ENCODE results near the gene FHL1. TPM values are rescaled to one million over a fixed set of nuclear protein-coding genes. Genes with fewer than 3 reads are reported as not detected.
A peak's percentile ranks its signal among the peaks of the same experiment; 100 is the strongest.

FHL1 gene
- polyA plus RNA-seq, 3 donors, result 0.75 to 4.0 (median 0.98) TPM

DNA sequence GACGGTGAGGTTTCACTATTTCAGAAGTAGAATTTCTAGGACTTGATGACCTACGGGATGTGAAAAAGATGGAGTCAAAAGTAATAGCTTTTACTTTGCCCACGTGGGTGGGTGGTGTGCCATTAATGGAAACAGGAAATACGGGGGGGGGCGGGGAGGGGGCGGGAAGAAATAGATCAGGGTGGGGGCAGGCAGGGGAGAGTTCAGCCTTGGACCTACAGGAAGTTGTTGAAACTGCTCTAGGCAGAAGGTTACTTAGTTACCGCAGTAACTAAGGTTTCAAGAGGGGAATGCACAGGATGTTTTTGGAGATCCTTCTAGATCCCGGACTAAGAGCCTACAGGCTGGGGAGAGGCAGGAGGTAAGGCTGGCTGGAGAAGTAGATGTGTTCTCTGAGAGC is 3.6 kb upstream of the FHL1 start:
- TF ChIP-seq, protein P1, sequence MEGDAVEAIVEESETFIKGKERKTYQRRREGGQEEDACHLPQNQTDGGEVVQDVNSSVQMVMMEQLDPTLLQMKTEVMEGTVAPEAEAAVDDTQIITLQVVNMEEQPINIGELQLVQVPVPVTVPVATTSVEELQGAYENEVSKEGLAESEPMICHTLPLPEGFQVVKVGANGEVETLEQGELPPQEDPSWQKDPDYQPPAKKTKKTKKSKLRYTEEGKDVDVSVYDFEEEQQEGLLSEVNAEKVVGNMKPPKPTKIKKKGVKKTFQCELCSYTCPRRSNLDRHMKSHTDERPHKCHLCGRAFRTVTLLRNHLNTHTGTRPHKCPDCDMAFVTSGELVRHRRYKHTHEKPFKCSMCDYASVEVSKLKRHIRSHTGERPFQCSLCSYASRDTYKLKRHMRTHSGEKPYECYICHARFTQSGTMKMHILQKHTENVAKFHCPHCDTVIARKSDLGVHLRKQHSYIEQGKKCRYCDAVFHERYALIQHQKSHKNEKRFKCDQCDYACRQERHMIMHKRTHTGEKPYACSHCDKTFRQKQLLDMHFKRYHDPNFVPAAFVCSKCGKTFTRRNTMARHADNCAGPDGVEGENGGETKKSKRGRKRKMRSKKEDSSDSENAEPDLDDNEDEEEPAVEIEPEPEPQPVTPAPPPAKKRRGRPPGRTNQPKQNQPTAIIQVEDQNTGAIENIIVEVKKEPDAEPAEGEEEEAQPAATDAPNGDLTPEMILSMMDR (IDR thresholded peaks at IDR 0.05), result no peak
- intact Hi-C loops (cut with micrococcal nuclease), result no loop called here
- H3K4me1 ChIP-seq (ENCODE audit: control insufficient read depth in 1 of 2, insufficient read depth in 2 of 2, low read length in 2 of 2), result peaks cover 14 to 24% of the 10 kb centered on the region in 2 donors
- H3K27me3 Mint-ChIP-seq (ENCODE audit: low read depth in 3 of 3), result peaks cover 20 to 36% (median 28%) of the 10 kb centered on the region in 3 donors
- peaks cover 13 to 21% of the 10 kb centered on the region in 2 donors for H3K27me3 ChIP-seq (ENCODE audit: control insufficient read depth in 2 of 2, insufficient read depth in 2 of 2, low read length in 2 of 2)
- no peak overlapping the region for H3K27ac Mint-ChIP-seq
- H3K36me3 Mint-ChIP-seq, result peaks cover 0 to 5% of the 10 kb centered on the region in 2 donors
- H3K4me3 ChIP-seq (replicated peaks in 1 of 3; ENCODE audit: low read depth in 2 of 3, low read length in 3 of 3), result peak overlapping the region in 1 of 3 experiments; percentile 5
- 0% methylated on average over 2 of the region's 8 CpGs for WGBS (ENCODE audit: insufficient coverage)
- peak overlapping the region; percentile 47 to 67 for H3K4me3 Mint-ChIP-seq
- H3K4me2 ChIP-seq (replicated peaks; ENCODE audit: extremely low read depth, low read length, poor library complexity, severe bottlenecking), result no peak overlapping the region
- H4K20me1 ChIP-seq (ENCODE audit: insufficient read depth, low read length), result no peaks in the 10 kb centered on the region
- no peaks in the 10 kb centered on the region for H3K36me3 ChIP-seq (replicated peaks in 1 of 2; ENCODE audit: control insufficient read depth in 1 of 2, insufficient read depth in 2 of 2, low read length in 2 of 2)
- H2AFZ ChIP-seq (ENCODE audit: insufficient read depth, low read depth, low read length, poor library complexity, severe bottlenecking), result no peak overlapping the region
- DNase-seq, result peak in 1 of 3 donors; percentile 4
- H3K9me3 ChIP-seq (replicated peaks in 1 of 2; ENCODE audit: control insufficient read depth in 1 of 2, insufficient read depth in 1 of 2, low read length in 2 of 2), result no peaks in the 10 kb centered on the region
- peaks cover 0 to 14% (median 11%) of the 10 kb centered on the region in 7 donors for H3K9me3 Mint-ChIP-seq
- H3K4me1 Mint-ChIP-seq, result peaks cover 18% of the 10 kb centered on the region
- no peak overlapping the region for H3K9ac ChIP-seq (ENCODE audit: insufficient read depth, low read length, poor library complexity, severe bottlenecking)
- no peak overlapping the region for H3K27ac ChIP-seq (ENCODE audit: low read depth in 1 of 2, low read length in 2 of 2)
- H3K79me2 ChIP-seq (ENCODE audit: insufficient read depth, low read length), result no peaks in the 10 kb centered on the region

DNA sequence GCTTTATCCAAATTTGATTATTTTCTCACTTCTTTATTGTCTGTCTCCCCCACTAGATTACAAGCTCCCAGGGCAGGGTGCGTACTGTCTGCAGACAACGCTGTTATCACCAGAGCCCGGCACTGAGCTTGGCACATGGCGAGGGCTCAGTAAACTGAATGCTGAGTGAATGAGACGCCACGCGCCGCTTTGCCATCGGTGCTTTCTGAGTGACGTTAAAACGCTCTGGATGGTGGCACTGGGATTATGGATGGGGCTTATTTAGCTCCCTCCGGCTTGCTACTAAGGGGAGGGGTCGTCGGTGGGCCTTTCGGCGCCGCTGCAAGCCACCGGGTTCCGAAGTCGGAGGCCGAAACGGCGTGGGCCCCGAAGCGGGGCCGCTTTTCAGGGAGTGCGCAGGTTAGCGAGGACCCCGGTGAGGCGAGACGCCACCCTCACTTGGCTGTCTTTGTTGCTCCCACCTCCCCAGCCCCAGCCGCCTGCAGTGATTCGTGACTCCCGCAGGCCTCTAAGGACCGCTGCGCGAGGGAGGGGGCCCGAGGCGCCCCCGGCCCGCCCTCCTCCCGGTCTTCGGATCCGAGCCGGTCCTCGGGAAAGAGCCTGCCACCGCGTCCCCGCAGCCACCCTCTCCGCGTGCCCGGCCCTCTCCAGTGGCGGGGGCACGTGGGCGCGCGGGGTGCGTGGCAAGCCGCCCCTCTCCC is 569 bp upstream of the FHL1 start:
- TF ChIP-seq, protein P1 (IDR thresholded peaks at IDR 0.05), result no peak
- H3K36me3 Mint-ChIP-seq, result peaks cover 0 to 5% of the 10 kb centered on the region in 2 donors
- H3K4me2 ChIP-seq (replicated peaks; ENCODE audit: extremely low read depth, low read length, poor library complexity, severe bottlenecking), result peak overlapping the region; percentile 73
- peaks cover 14 to 24% of the 10 kb centered on the region in 2 donors for H3K4me1 ChIP-seq (ENCODE audit: control insufficient read depth in 1 of 2, insufficient read depth in 2 of 2, low read length in 2 of 2)
- H3K9me3 Mint-ChIP-seq, result peaks cover 0 to 14% (median 11%) of the 10 kb centered on the region in 7 donors
- peaks cover 18% of the 10 kb centered on the region for H3K4me1 Mint-ChIP-seq
- peak overlapping the region; percentile 29 for H3K9ac ChIP-seq (ENCODE audit: insufficient read depth, low read length, poor library complexity, severe bottlenecking)
- no peaks in the 10 kb centered on the region for H3K79me2 ChIP-seq (ENCODE audit: insufficient read depth, low read length)
- H3K27ac ChIP-seq (ENCODE audit: low read depth in 1 of 2, low read length in 2 of 2), result no peak overlapping the region
- H3K27me3 ChIP-seq (ENCODE audit: control insufficient read depth in 2 of 2, insufficient read depth in 2 of 2, low read length in 2 of 2), result peaks cover 13 to 21% of the 10 kb centered on the region in 2 donors
- DNase-seq, result no peak
- H3K4me3 ChIP-seq (replicated peaks in 1 of 3; ENCODE audit: low read depth in 2 of 3, low read length in 3 of 3), result peak overlapping the region; percentile 24 to 70 (median 44)
- no peaks in the 10 kb centered on the region for H3K36me3 ChIP-seq (replicated peaks in 1 of 2; ENCODE audit: control insufficient read depth in 1 of 2, insufficient read depth in 2 of 2, low read length in 2 of 2)
- no peak overlapping the region for H3K27ac Mint-ChIP-seq
- H4K20me1 ChIP-seq (ENCODE audit: insufficient read depth, low read length), result no peaks in the 10 kb centered on the region
- H3K27me3 Mint-ChIP-seq (ENCODE audit: low read depth in 3 of 3), result peaks cover 28 to 38% (median 29%) of the 10 kb centered on the region in 3 donors
- no peaks in the 10 kb centered on the region for H3K9me3 ChIP-seq (replicated peaks in 1 of 2; ENCODE audit: control insufficient read depth in 1 of 2, insufficient read depth in 1 of 2, low read length in 2 of 2)
- H2AFZ ChIP-seq (ENCODE audit: insufficient read depth, low read depth, low read length, poor library complexity, severe bottlenecking), result peak overlapping the region; percentile 62
- intact Hi-C loops (cut with micrococcal nuclease), result no loop called here
- WGBS (ENCODE audit: insufficient coverage), result 2% methylated on average over 10 of the region's 59 CpGs
- peak overlapping the region; percentile 82 to 90 for H3K4me3 Mint-ChIP-seq

Data from CD14-positive monocyte (primary cell).